ENCODE results near the gene TDRD12. TPM values are rescaled to one million over a fixed set of nuclear protein-coding genes. Genes with fewer than 3 reads are reported as not detected.

The TDRD12 gene
- total and polyA plus RNA-seq, 8 donors = 0.20 to 1.2 (median 0.50) TPM

DNA sequence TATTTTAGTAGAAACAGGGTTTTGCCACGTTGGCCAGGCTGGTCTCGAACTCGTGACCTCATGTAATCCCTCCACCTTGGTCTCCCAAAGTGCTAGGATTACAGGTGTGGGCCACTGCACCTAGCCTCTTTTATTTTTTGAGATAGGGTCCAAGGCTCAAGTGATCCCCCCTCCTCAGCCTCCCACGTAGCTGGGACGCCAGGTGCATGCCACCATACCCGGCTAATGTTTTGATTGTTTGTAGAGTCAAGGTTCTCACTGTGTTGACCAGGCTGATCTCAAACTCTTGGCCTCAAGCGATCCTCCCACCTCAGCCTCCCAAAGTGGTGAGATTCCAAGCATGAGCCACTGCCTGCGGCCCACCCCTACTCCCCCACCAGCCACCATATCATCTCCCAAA is 143.7 kb downstream of the TDRD12 start:
- no peak for ATAC-seq
- Histone ChIP-seq H3K9me3 (no peaks in the 10 kb centered on the region), H3K4me3 (no peak overlapping the region), H3K27me3 (no peaks in the 10 kb centered on the region), H3K4me1 (no peaks in the 10 kb centered on the region), H3K27ac (no peak overlapping the region), H3K36me3 (no peaks in the 10 kb centered on the region)
- intact Hi-C loops (cut with DNase I) = no loop called here
- no peak for DNase-seq
- TF ChIP-seq, protein P1, sequence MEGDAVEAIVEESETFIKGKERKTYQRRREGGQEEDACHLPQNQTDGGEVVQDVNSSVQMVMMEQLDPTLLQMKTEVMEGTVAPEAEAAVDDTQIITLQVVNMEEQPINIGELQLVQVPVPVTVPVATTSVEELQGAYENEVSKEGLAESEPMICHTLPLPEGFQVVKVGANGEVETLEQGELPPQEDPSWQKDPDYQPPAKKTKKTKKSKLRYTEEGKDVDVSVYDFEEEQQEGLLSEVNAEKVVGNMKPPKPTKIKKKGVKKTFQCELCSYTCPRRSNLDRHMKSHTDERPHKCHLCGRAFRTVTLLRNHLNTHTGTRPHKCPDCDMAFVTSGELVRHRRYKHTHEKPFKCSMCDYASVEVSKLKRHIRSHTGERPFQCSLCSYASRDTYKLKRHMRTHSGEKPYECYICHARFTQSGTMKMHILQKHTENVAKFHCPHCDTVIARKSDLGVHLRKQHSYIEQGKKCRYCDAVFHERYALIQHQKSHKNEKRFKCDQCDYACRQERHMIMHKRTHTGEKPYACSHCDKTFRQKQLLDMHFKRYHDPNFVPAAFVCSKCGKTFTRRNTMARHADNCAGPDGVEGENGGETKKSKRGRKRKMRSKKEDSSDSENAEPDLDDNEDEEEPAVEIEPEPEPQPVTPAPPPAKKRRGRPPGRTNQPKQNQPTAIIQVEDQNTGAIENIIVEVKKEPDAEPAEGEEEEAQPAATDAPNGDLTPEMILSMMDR (IDR thresholded peaks at IDR 0.05) = no peak

DNA sequence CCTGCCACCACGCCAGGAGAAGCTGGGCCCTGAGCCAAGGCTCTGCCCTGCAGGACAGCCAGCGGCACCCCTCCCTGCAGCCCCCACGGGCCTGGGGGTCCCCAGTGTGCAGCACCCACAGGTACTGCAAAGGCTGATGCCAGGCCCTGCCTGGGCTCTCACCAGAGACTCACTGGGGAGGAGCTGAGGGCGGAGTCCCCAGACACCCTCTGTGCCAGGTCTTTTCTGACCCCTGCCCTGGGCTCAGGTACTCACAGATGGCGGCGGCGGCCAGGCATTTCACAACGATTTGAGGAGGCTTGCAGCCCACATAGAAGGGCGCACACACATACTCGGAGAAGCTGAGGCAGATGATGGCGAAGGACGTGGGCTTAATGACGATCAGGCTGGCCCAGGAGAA is 144.3 kb downstream of the TDRD12 start:
- Histone ChIP-seq H3K27ac (no peak overlapping the region), H3K27me3 (no peaks in the 10 kb centered on the region), H3K4me3 (no peak overlapping the region), H3K4me1 (no peaks in the 10 kb centered on the region), H3K9me3 (no peaks in the 10 kb centered on the region), H3K36me3 (no peaks in the 10 kb centered on the region)
- ATAC-seq (no peak), DNase-seq (peak in 1 of 4 donors; percentile 68)
- intact Hi-C loops (cut with DNase I) = no loop called here
- TF ChIP-seq, protein P1 (IDR thresholded peaks at IDR 0.05) = no peak

DNA sequence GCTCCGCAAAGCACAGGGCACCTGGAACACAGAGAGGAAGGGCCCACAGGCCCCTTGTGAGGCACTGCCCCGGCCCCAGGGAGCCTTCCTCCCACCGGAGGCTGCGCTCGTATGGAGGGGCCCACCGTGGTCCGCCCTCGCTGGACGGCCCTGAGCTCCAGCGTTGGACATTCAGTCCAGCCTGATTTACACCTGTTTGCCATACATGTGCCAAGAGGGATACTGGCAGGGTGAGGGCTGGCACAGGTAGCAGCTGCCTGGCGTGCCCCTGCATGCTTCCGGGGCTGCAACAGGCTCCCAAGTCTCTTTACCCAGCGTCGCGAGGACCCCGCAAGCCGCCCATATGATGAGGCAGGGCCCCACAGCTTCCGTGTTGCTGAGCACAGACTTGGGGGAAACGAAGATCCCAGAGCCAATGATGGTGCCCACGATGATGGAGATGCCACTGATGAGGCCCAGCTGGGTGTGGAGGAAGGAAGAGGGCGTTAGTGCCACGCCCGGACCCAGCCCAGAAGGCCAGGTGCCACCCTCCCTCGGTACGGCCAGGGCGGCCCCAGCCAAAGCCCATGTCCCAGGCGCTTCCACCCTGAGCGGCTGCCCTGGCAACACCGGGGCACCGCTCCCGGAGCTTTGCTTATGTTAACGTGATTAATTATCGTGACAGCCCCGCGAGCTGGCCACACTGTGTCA is 144.9 kb downstream of the TDRD12 start:
- ATAC-seq = no peak
- intact Hi-C loops (cut with DNase I) = no loop called here

DNA sequence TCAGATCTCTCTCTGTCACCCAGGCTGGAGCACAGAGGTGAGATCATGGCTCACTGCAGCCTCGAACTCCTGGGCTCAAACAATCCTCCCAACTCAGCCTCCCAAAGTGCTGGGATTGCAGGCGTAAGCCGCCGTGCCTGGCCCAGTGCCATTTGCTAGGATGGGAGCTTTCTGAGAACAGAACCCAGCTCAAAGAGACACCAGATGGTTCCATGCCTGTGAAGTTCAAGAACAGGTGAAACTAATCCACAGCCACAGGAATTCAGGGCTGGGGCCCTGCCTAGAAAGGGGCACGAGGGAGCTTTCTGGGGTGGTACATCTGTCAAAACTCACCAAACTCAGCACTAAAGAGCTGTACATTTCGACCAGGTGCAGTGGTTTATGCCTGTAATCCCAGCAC is 145.8 kb downstream of the TDRD12 start:
- intact Hi-C loops (cut with DNase I) = no loop called here
- H3K36me3 ChIP-seq = no peaks in the 10 kb centered on the region
- ATAC-seq (no peak), DNase-seq (no peak)
- H3K27me3 ChIP-seq = no peaks in the 10 kb centered on the region
- TF ChIP-seq, protein P1 (IDR thresholded peaks at IDR 0.05) = no peak
- no peak overlapping the region for H3K27ac ChIP-seq
- no peaks in the 10 kb centered on the region for H3K4me1 ChIP-seq
- H3K4me3 ChIP-seq = no peak overlapping the region
- no peaks in the 10 kb centered on the region for H3K9me3 ChIP-seq

More for the DNA sequence above, 144.9 kb downstream of the TDRD12 start:
- no peak overlapping the region for H3K27ac ChIP-seq
- no peak overlapping the region for H3K4me3 ChIP-seq
- H3K36me3 ChIP-seq = no peaks in the 10 kb centered on the region
- H3K4me1 ChIP-seq = no peaks in the 10 kb centered on the region
- H3K9me3 ChIP-seq = no peaks in the 10 kb centered on the region
- TF ChIP-seq, protein P1 (IDR thresholded peaks at IDR 0.05) = no peak
- H3K27me3 ChIP-seq = no peaks in the 10 kb centered on the region
- DNase-seq = peak in 1 of 4 donors; percentile 69

DNA sequence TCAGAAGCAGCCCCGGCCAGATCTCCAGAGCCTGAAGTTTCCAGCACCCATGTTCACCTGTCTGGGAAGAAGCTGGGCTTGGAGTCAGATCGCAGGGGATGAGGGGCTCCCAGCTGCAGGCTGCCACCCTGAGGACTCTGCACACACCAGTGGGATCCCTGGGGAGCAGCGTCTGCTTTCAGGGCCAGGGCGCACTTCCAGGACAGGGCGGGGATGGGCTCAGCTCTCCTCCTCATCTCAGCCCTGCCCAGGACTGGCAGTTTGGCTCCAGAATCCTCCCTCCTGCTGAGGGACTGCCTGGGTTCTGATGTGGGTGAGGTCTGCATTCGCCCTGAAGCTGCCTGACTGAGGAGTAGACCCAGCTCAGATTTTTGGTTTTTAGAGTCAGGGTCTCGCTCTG is 146.5 kb downstream of the TDRD12 start:
- no peak for DNase-seq
- no peaks in the 10 kb centered on the region for H3K4me1 ChIP-seq
- no peaks in the 10 kb centered on the region for H3K36me3 ChIP-seq
- no peak for ATAC-seq
- H3K27ac ChIP-seq = no peak overlapping the region
- no peaks in the 10 kb centered on the region for H3K27me3 ChIP-seq
- intact Hi-C loops (cut with DNase I) = no loop called here
- no peaks in the 10 kb centered on the region for H3K9me3 ChIP-seq
- TF ChIP-seq, protein P1 (IDR thresholded peaks at IDR 0.05) = no peak
- H3K4me3 ChIP-seq = no peak overlapping the region

All from left lung (tissue), 10 donors.